Heart right ventricle (tissue), 16 donors: Measurements from ENCODE around the gene FLG. TPM values are rescaled to one million over a fixed set of nuclear protein-coding genes. Genes with fewer than 3 reads are reported as not detected.
"Not testable (repeated sequence)": the region's sequence is repeated elsewhere in the genome, so short reads cannot be mapped to it uniquely, and the experiment has no call there.

Source experiments
- ATAC-seq, 8 donors: fragments of 200-7000 bp; cut with Tn5 transposase; one replicate each; pipeline ENCODE4 v1.9.1; 2020; ENCODE audit warnings: mild to moderate bottlenecking in 8 of 8, moderate library complexity in 8 of 8, moderate number of reproducible peaks in 1 of 8
- DNase-seq, 2 donors: peaks; one replicate each; pipeline ENCODE4 v3.0.0-alpha.2; 2020
- H3K27ac ChIP-seq, 10 donors: fragments of 200-600 bp; sonication (generic) in 2 of 10; one replicate each; pipeline versions ENCODE4 v1.5.0 to v1.8.0; 2020 to 2022; ENCODE audit warnings: mild to moderate bottlenecking in 3 of 10
- H3K27me3 ChIP-seq, 7 donors: fragments of 200-600 bp; one replicate each; pipeline ENCODE4 v1.8.0; 2021 to 2022; ENCODE audit warnings: mild to moderate bottlenecking in 2 of 7
- H3K36me3 ChIP-seq, 9 donors: fragments of 200-600 bp; sonication (generic) in 1 of 9; one replicate each; pipeline versions ENCODE4 v1.5.0 to v1.8.0; 2020 to 2022; ENCODE audit warnings: mild to moderate bottlenecking in 2 of 9
- H3K4me1 ChIP-seq, 9 donors: fragments of 200-600 bp; sonication (generic) in 1 of 9; one replicate each; pipeline versions ENCODE4 v1.5.0 to v1.8.0; 2020 to 2022; ENCODE audit warnings: mild to moderate bottlenecking in 4 of 9
- H3K4me3 ChIP-seq, 10 donors: fragments of 200-600 bp; sonication (generic) in 2 of 10; one replicate each; pipeline versions ENCODE4 v1.5.0 to v1.8.0; 2020 to 2022; ENCODE audit warnings: mild to moderate bottlenecking in 7 of 10, moderate library complexity in 2 of 10
- H3K9me3 ChIP-seq, 11 donors: fragments of 200-600 bp in 10 of 11; sonication (generic) in 2 of 11; one replicate each; pipeline versions ENCODE4 v1.5.0 to v1.8.0; 2013 to 2022; ENCODE audit warnings: mild to moderate bottlenecking in 2 of 11, control low read depth in 1 of 11, moderate library complexity in 1 of 11
- WGBS, 2 donors: extraction: QIAGEN DNeasy Blood & Tissue Kit; methylation state at CpG; one replicate each; pipeline ENCODE4 v1.1.7; 2013; ENCODE audit warnings: inconsistent platforms in 1 of 2; 5-methylcytosine and 5-hydroxymethylcytosine counted together
- intact Hi-C, 10 donors: fragments of 100-400 bp; cut with DNase I; formaldehyde crosslinking; loops; one replicate each; pipeline versions ENCODE4 v1.11.1 to v1.14.2; 2022
- polyA plus RNA-seq, 2 donors: library from polyadenylated mRNA; stranded (reverse); fragments of 200-250 nt; gene quantifications; one replicate each; pipeline ENCODE4 v1.2.3, GENCODE V29; 2013
- total RNA-seq, 10 donors: library from RNA; stranded (reverse); fragmentation: NEBNext Ultra II Directional in 3 of 10; extraction: Animal tissue kit (Norgen Biotek cat#: 25700) in 3 of 10; gene quantifications; one replicate each; pipeline versions ENCODE4 v1.2.1 to v1.2.4, GENCODE V29; 2021 to 2023
- donor health status: Arrhythmogenic right ventricular cardiomyopathy.
- donor health status: ischemic (EF 13 %, LVEDD 7.1; RV severe dilation, severe dysfunction).
- donor health status: healthy with polysubstance abuse.
- donor health status: DM: no; HTN: yes; CAD: no.
- donor health status: DM: no; HTN: no; CAD: no.
- donor health status: ischemic (EF 25% LVEDD 6.9; RV normal size, moderate dysfunction).
- donor health status: ischemic (EF 25% LVEDD 5.7; RV mildly dilated, moderate dysfunction).
- donor health status: healthy.
- donor health status: DM: yes; HTN: yes; CAD: no.
- donor health status: Ischemic cardiomyopathy.
- donor health status: ischemic (EF 35%, LVEDD 5.7; RV mildly dilated, moderate dysfunction).
- donor health status: nonischemic (EF 11% LVEDD 7.7; RV severe dilation, severe dysfunction).
- donor health status: DM: yes; HTN: yes; CAD: no.
- donor health status: PGD.
- donor health status: ischemic (EF 29% LVEDD 5.4; RV normal size, mild dysfunction).
- donor health status: nonischemic (EF 23%, LVEDD 6.1; RV moderate dilation, normal function).

FLG gene
- total and polyA plus RNA-seq, 12 donors: under 0.01 to 0.04 (median 0.01) TPM; not detected in 8

DNA sequence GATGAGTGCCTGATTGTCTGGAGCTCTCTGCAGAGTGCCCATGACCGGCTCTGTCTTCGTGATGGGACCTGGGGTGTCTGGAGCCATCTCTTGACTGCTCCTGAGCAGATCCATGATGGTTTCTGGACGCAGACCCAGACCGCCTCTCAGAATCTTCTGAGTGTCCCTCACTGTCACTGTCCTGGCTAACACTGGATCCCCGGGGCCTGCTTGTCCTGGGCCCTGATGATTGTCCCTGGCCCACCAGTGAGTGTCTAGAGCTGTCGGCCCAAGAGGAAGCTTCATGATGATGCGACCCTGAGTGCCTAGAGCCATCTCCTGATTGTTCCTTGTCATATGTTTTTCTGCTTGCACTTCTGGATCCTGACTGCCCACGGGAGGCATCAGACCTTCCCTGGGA lies 17.1 kb downstream of the FLG start:
- ATAC-seq, H3K4me1 ChIP-seq, H3K27me3 ChIP-seq, DNase-seq, H3K27ac ChIP-seq, intact Hi-C loops, H3K9me3 ChIP-seq, H3K4me3 ChIP-seq, H3K36me3 ChIP-seq: not testable (repeated sequence)
- 89 to 95% methylated on average over 8 of the region's 8 CpGs for WGBS, 2 donors

DNA sequence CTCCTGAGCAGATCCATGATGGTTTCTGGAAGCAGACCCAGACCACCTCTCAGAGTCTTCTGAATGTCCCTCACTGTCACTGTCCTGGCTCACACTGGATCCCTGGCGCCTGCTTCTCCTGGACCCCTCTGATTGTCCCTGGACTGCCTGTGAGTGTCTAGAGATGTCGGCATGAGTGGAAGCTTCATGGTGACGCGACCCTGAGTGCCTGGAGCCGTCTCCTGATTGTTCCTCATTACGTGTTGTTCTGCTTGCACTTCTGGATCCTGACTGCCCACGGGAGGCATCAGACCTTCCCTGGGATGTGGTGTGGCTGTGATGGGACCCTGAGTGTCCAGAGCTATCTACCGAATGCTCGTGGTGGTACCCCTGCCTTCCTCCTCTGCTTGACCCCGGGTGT lies 18.9 kb downstream of the FLG start:
- intact Hi-C loops, H3K27ac ChIP-seq, H3K27me3 ChIP-seq, H3K36me3 ChIP-seq, DNase-seq, H3K9me3 ChIP-seq, ATAC-seq, H3K4me1 ChIP-seq, H3K4me3 ChIP-seq: not testable (repeated sequence)
- 90 to 91% methylated on average over 8 to 9 of the region's 10 CpGs for WGBS, 2 donors

DNA sequence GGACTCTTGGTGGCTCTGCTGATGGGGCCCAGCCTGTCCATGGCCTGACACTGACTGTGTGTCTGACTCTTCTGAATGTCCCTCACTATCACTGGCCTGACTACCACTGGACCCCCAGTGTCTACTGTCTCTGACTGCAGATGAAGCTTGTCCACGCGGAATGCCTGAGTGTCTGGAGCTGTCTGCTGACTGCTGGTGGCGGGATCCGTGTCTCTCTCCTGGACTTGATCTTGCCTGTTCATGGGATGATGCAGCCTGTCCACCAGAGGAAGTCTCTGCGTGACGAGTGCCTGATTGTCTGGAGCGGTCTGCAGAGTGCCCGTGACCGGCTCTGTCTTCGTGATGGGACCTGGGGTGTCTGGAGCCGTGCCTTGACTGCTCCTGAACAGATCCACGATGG lies 20.3 kb downstream of the FLG start:
- DNase-seq, H3K9me3 ChIP-seq, H3K4me1 ChIP-seq, H3K27ac ChIP-seq, H3K4me3 ChIP-seq, H3K36me3 ChIP-seq, ATAC-seq, intact Hi-C loops, H3K27me3 ChIP-seq: not testable (repeated sequence)
- 94% methylated on average over 12 of the region's 12 CpGs for WGBS, 2 donors

DNA sequence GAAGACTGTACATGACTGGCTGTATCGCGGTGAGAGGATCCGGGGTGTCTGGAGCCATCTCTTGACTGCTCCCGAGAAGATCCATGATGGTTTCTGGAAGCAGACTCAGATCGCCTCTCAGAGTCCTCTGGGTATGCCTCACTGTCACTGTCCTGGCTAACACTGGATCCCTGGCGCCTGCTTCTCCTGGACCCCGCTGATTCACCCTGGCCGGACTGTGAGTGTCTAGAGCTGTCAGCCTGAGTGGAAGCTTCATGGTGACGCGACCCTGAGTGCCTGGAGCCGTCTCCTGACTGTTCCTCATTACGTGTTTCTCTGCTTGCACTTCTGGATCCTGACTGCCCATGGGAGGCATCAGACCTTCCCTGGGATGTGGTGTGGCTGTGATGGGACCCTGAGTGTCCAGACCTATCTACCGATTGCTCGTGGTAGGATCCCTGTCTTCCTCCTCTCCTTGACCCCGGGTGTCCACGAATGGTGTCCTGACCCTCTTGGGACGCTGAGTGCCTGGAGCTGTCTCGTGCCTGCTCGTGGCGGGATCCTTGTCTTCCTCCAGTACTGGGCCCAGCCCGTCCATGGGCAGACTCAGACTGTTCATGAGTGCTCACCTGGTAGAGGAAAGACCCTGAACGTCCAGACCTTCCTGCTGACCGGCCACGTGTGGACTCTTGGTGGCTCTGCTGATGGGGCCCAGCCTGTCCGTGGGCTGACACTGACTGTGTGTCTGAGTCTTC lies 21.7 kb downstream of the FLG start:
- 89 to 94% methylated on average over 23 of the region's 25 CpGs for WGBS, 2 donors
- not testable (repeated sequence) for H3K27ac ChIP-seq

DNA sequence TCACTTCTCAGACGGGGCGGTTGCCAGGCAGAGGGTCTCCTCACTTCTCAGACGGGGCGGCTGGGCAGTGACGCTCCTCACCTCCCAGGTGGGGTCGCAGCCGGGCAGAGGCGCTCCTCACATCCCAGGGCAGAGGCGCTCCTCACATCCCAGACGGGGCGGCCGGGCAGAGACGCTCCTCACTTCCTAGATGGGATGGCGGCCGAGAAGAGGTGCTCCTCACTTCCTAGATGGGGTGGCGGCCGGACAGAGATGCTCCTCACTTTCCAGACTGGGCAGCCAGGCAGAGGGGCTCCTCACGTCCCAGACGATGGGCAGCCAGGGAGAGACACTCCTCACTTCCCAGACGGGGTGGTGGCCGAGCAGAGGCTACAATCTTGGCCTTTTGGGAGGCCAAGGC lies 68.6 kb downstream of the FLG start:
- WGBS, 2 donors: 88 to 93% methylated on average over 21 of the region's 21 CpGs
- H3K36me3 ChIP-seq, H3K4me1 ChIP-seq, intact Hi-C loops, H3K27me3 ChIP-seq, DNase-seq, H3K4me3 ChIP-seq, H3K27ac ChIP-seq, ATAC-seq: not testable (repeated sequence)
- H3K9me3 ChIP-seq: peaks cover 0 to 36% (median 9%) of the 10 kb centered on the region in 11 donors

More for the DNA sequence above, 21.7 kb downstream of the FLG start:
- intact Hi-C loops, H3K27me3 ChIP-seq, H3K36me3 ChIP-seq, H3K9me3 ChIP-seq, ATAC-seq, DNase-seq, H3K4me1 ChIP-seq, H3K4me3 ChIP-seq: not testable (repeated sequence)

Other genes with a start within 250 kb of the FLG start
- gene TCHHL1, start 236.2 kb downstream of the FLG start, total RNA-seq: not detected
- not detected for gene TCHHL1, start 236.2 kb downstream of the FLG start, polyA plus RNA-seq
- under 1 TPM in 2 of 10 donors, not detected in 8; 0.05 to 0.07 TPM for gene TCHH, start 209.8 kb downstream of the FLG start, total RNA-seq
- under 1 TPM in 1 of 2 donors, not detected in 1; 0.01 TPM for gene TCHH, start 209.8 kb downstream of the FLG start, polyA plus RNA-seq
- gene RPTN, start 166.0 kb downstream of the FLG start, total RNA-seq: not detected
- not detected for gene RPTN, start 166.0 kb downstream of the FLG start, polyA plus RNA-seq
- gene HRNR, start 101.0 kb downstream of the FLG start, total RNA-seq: not detected
- under 1 TPM in 1 of 2 donors, not detected in 1; 0.07 TPM for gene HRNR, start 101.0 kb downstream of the FLG start, polyA plus RNA-seq
- not detected for gene FLG2, start 34.8 kb upstream of the FLG start, total RNA-seq
- not detected for gene FLG2, start 34.8 kb upstream of the FLG start, polyA plus RNA-seq
- gene CRNN, start 89.0 kb upstream of the FLG start, total RNA-seq: not detected
- gene CRNN, start 89.0 kb upstream of the FLG start, polyA plus RNA-seq: under 1 TPM in 1 of 2 donors, not detected in 1; 0.62 TPM
- not detected for gene LCE5A, start 185.6 kb upstream of the FLG start, total RNA-seq
- under 1 TPM in 1 of 2 donors, not detected in 1; 0.07 TPM for gene LCE5A, start 185.6 kb upstream of the FLG start, polyA plus RNA-seq
- gene CRCT1, start 189.2 kb upstream of the FLG start, total RNA-seq: not detected
- under 1 TPM in 1 of 2 donors, not detected in 1; 0.10 TPM for gene CRCT1, start 189.2 kb upstream of the FLG start, polyA plus RNA-seq
- gene LCE3E, start 241.5 kb upstream of the FLG start, total RNA-seq: not detected
- gene LCE3E, start 241.5 kb upstream of the FLG start, polyA plus RNA-seq: not detected